Prostate gland (tissue), 2 donors: ENCODE results near the gene ASB17. TPM values are rescaled to one million over a fixed set of nuclear protein-coding genes. Genes with fewer than 3 reads are reported as not detected.

Experiments used
- DNase-seq: peaks from one replicate; pipeline ENCODE4 v3.0.0-alpha.2; 2019; ENCODE audit warnings: low spot score
- H3K27ac ChIP-seq, 2 donors: fragments of 200-600 bp; sonication (generic); 2 replicates each; pipeline ENCODE4 v1.5.1; 2017 to 2019
- H3K27me3 ChIP-seq: fragments of 200-600 bp; sonication (generic); replicated peaks from 2 replicates; pipeline ENCODE4 v1.5.1; 2019; ENCODE audit not compliant: insufficient read depth
- H3K36me3 ChIP-seq, 2 donors: fragments of 200-600 bp; sonication (generic); 1 replicate in 1 of 2; 2 replicates in 1 of 2; pipeline versions ENCODE4 v1.5.1 to v1.8.1; 2017 to 2019
- H3K4me1 ChIP-seq: fragments of 200-600 bp; sonication (generic); replicated peaks from 2 replicates; pipeline ENCODE4 v1.5.1; 2019
- H3K4me3 ChIP-seq, 2 donors: fragments of 200-600 bp; sonication (generic); 2 replicates each; pipeline ENCODE4 v1.5.1; 2017 to 2019
- H3K9me3 ChIP-seq: fragments of 200-600 bp; sonication (generic); 2 replicates; pipeline ENCODE4 v1.5.1; 2017
- POLR2A ChIP-seq: fragments of 450-650 bp; IDR thresholded peaks from one replicate; pipeline ENCODE4 v1.6.1; 2016; ENCODE audit warnings: antibody characterized with exemption, mild to moderate bottlenecking
- POLR2AphosphoS5 ChIP-seq: sonication (generic); formaldehyde crosslinking; IDR thresholded peaks from one replicate; pipeline ENCODE4 v1.6.1; 2017; ENCODE audit warnings: antibody characterized with exemption
- WGBS: methylation state at CpG from one replicate; pipeline ENCODE4 v1.1.5; 2018; 5-methylcytosine and 5-hydroxymethylcytosine counted together
- intact Hi-C: fragments of 100-400 bp; cut with DNase I; formaldehyde crosslinking; loops from one replicate; pipeline ENCODE4 v1.14.2; 2022
- total RNA-seq, 2 donors: library from RNA; depleted of rRNA; stranded (reverse); fragments of >200 nt; gene quantifications; one replicate each; pipeline ENCODE4 v1.1.0, GENCODE V29; 2016
- TF ChIP-seq, protein P1 (sequence below), 4 experiments: fragments of 200-600 bp in 2 of 4; fragments of 450-650 bp in 2 of 4; sonication (generic) in 2 of 4; IDR thresholded peaks; 1 replicate in 3 of 4; 2 replicates in 1 of 4; pipeline ENCODE4 v1.5.1; 2016 to 2019; ENCODE audit warnings: antibody characterized with exemption in 4 of 4, mild to moderate bottlenecking in 2 of 4, moderate library complexity in 2 of 4

The ASB17 gene, protein sequence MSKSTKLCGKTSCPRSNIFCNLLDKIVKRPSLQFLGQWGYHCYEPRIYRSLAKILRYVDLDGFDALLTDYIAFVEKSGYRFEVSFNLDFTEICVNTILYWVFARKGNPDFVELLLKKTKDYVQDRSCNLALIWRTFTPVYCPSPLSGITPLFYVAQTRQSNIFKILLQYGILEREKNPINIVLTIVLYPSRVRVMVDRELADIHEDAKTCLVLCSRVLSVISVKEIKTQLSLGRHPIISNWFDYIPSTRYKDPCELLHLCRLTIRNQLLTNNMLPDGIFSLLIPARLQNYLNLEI
- 1 to 10 TPM in 1 of 2 donors, not detected in 1; 1.4 TPM for total RNA-seq

DNA sequence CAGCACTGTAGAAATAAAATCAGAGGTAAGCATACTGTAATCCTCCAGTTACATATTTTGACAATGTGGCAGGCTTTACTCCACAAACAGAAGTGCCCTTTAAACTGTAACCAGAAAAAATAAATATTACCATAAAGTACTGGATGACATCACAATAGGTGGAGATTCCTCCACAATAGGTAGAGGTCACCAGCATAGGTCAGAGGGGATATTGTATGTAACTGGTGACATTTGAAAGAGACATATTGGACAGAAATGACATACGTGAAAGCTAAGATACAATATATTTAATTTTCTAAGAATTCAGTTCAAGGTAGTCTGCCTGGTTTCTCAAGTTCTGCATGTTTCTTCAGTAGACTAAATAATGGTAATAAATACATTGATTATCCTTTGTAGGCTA is at the start of gene ASB17:
Gene ASB17, minus strand, starts transcription at position 101 of the 400 bp plus-strand sequence. CDS start 113 bp downstream, outside the sequence.
- no peak for DNase-seq
- no peaks in the 10 kb centered on the region for H3K27me3 ChIP-seq
- no peaks in the 10 kb centered on the region for H3K9me3 ChIP-seq
- H3K4me1 ChIP-seq, result no peaks in the 10 kb centered on the region
- no peak within 1 kb of the TSS for H3K27ac ChIP-seq
- intact Hi-C loops, result no loop called here
- TF ChIP-seq POLR2AphosphoS5, result no peak
- TF ChIP-seq POLR2A, result no peak
- TF ChIP-seq, protein P1, sequence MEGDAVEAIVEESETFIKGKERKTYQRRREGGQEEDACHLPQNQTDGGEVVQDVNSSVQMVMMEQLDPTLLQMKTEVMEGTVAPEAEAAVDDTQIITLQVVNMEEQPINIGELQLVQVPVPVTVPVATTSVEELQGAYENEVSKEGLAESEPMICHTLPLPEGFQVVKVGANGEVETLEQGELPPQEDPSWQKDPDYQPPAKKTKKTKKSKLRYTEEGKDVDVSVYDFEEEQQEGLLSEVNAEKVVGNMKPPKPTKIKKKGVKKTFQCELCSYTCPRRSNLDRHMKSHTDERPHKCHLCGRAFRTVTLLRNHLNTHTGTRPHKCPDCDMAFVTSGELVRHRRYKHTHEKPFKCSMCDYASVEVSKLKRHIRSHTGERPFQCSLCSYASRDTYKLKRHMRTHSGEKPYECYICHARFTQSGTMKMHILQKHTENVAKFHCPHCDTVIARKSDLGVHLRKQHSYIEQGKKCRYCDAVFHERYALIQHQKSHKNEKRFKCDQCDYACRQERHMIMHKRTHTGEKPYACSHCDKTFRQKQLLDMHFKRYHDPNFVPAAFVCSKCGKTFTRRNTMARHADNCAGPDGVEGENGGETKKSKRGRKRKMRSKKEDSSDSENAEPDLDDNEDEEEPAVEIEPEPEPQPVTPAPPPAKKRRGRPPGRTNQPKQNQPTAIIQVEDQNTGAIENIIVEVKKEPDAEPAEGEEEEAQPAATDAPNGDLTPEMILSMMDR (IDR thresholded peaks at IDR 0.05), result no peak
- WGBS, result 91% methylated on average over 1 of the region's 1 CpG
- H3K4me3 ChIP-seq, result no peak within 1 kb of the TSS
- no peaks in the 10 kb centered on the region for H3K36me3 ChIP-seq

DNA sequence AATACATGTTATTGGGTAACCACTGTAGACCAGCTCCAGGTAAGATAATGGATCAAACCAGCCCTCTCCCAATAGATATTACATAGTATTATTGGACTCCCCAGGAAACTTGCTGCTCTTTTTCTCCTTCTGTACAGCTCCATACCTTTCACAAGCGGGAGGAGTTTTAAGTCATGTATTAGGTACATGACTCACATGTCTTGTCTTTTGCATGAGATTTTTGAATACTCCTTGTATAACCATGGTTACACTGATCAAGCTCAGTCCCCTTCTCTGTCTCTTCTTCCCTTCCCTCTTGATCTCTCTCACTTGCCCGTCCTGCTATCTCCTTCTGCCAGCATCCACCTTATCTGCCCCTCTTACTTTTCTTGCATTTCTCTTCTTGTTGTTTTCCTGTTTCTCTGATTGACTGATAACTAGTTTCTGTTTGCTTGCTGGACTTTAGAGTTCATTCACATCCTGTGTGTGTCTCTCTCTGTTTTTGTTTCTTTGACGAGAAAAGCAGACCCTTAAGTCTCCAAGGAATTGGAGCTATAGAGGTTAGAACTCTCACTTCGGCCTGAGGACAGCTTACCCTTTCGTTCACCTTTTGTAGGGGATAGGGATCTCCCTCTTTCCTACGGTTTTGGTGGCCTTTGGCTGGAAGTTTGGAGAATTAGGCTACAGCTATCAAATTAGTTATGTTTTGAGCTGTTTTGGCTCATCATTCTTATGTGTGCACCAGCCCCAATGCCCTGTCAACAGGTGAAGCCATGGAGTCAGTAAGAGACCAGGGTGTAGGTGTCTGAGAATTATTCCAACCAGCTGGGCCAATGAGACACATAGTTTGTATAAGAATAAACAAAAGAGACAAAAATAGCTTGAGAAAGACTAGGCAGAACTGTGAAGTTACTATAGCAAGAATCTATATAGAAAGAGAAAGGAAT is 49.0 kb upstream of the ASB17 start:
- no peaks in the 10 kb centered on the region for H3K4me1 ChIP-seq
- H3K27ac ChIP-seq, result no peak overlapping the region
- WGBS, result 86% methylated on average over 6 of the region's 6 CpGs
- TF ChIP-seq, protein P1 (IDR thresholded peaks at IDR 0.05), result no peak
- no peak for TF ChIP-seq POLR2A
- no peak for TF ChIP-seq POLR2AphosphoS5
- intact Hi-C loops, result no loop called here
- no peaks in the 10 kb centered on the region for H3K27me3 ChIP-seq
- H3K36me3 ChIP-seq, result no peaks in the 10 kb centered on the region
- H3K4me3 ChIP-seq, result no peak overlapping the region
- no peak for DNase-seq
- no peaks in the 10 kb centered on the region for H3K9me3 ChIP-seq

DNA sequence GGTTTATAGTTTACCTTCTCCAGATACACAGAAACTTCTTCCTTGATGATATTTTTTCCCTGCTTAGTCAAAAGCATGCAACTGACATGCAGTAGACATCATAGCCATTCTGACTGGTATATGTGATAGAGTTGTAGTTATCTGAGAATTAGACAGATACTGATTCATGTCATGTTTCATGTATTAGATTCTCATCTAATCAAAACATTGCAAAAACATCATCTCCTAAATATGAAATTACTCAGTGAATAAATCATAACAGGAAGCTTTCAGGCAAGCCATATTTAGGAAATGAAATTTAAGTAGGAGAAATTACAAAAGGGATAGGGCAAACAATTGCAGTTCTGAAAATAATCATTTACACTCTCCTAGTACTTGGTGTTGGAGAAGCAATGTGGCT is 38.4 kb upstream of the ASB17 start:
- intact Hi-C loops, result no loop called here
- Histone ChIP-seq H3K9me3 (no peaks in the 10 kb centered on the region), H3K27ac (no peak overlapping the region), H3K27me3 (no peaks in the 10 kb centered on the region), H3K4me3 (no peak overlapping the region), H3K4me1 (no peaks in the 10 kb centered on the region), H3K36me3 (no peaks in the 10 kb centered on the region)
- TF ChIP-seq POLR2AphosphoS5 (no peak), POLR2A (no peak)
- TF ChIP-seq, protein P1 (IDR thresholded peaks at IDR 0.05), result no peak
- no peak for DNase-seq

DNA sequence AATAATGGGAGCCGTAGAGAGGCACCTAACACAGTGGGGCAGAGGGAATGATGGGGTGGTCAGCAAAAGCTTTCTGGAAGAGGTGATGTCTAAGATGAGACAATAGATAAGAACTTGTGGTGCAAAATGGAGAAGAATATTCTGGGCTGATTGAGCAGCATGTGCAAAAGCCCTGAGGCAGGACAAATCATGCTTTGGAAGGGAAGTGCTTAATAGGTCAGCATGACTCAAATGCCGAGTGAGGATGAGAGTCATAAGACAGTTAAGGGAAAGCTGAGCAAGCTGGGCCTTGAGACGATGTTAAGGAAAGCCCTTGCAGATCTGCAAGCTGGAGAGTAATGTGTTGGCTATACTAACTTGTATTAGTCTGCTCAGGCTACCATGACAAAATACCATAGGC is 37.3 kb upstream of the ASB17 start:
- TF ChIP-seq POLR2AphosphoS5, result no peak
- TF ChIP-seq, protein P1 (IDR thresholded peaks at IDR 0.05), result no peak
- TF ChIP-seq POLR2A, result no peak
- Histone ChIP-seq H3K4me3 (no peak overlapping the region), H3K4me1 (no peaks in the 10 kb centered on the region), H3K27ac (no peak overlapping the region), H3K9me3 (no peaks in the 10 kb centered on the region), H3K27me3 (no peaks in the 10 kb centered on the region), H3K36me3 (no peaks in the 10 kb centered on the region)
- intact Hi-C loops, result no loop called here
- no peak for DNase-seq
- 82% methylated on average over 3 of the region's 3 CpGs for WGBS
